Ureter (tissue), 1 donor: Measurements from ENCODE around the gene EML4. TPM values are rescaled to one million over a fixed set of nuclear protein-coding genes. Genes with fewer than 3 reads are reported as not detected.

Experiments
- DNase-seq: peaks from one replicate; pipeline ENCODE4 v3.0.0-alpha.2; 2020; ENCODE audit warnings: low spot score
- total RNA-seq: library from RNA; stranded (reverse); gene quantifications from one replicate; pipeline ENCODE4 v1.2.4, GENCODE V29; 2023
- donor health status: DM: yes; HTN: yes; CAD: no.

Gene EML4
- total RNA-seq, 1 donor from 2014 or later: 99.1 TPM

GRCh38 chr2:42300527-42300926 lies 131.4 kb downstream of the EML4 start:
- DNase-seq: no peak

GRCh38 chr2:42303252-42303651 lies 134.1 kb downstream of the EML4 start:
- DNase-seq: no peak

DNA sequence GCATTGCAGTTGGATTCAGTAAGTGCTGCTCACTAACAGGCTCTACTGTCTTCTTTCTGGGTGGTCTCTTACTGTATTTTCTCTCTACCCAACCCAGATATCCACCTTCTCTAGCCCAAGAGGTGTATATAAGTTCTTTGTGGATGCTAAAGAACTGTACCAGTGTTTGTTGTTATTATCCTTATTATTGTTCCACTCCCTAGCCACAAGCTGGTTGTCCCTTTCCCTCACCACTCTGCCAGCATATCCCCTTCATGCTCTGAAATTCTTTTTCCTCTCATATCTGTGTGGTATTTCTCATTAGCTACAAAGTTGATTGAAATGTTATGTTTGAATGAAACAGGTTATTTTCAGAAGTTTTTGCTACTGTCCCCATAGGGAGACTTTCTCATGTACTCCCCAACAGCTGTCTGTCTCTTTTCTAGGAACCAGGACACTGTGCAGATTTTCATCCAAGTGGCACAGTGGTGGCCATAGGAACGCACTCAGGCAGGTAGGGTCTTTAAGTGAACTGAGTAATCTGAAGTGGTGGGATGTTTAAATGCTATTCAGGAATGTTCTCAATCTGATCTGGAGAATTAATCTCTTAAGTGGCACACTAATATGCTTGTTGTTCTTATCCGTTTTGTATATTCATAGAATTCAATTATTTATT lies 135.0 kb downstream of the EML4 start:
- no peak for DNase-seq

GRCh38 chr2:42307180-42307579 lies 138.0 kb downstream of the EML4 start:
- DNase-seq: no peak

GRCh38 chr2:42309366-42309765 lies 140.2 kb downstream of the EML4 start:
- no peak for DNase-seq

DNA sequence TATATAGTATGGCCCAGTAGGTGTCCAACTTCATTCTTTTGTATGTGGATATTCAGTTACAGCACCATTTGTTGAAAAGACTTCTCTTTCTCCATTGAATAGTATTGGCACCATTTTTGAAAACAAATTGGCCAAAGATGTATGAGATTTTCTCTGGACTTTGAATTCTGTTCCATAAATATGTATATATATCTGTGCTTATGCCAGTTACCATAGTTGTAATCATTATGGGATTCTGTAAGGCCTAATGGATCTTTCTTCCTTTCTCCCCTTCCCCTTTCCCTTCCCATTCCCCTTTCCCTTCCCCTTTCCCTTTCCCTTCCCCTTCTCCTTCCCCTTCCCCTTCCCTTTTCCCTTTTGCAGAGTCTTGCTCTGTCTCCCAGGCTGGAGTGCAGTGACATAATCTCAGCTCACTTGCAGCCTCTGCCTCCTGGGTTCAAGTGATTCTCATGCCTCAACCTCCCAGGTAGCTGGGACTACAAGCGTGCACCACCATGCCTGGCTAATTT lies 140.9 kb downstream of the EML4 start:
- no peak for DNase-seq

- DNase-seq: no peak
Measured at GRCh38 chr2:42312106-42312505, 143.0 kb downstream of the EML4 start.

DNA sequence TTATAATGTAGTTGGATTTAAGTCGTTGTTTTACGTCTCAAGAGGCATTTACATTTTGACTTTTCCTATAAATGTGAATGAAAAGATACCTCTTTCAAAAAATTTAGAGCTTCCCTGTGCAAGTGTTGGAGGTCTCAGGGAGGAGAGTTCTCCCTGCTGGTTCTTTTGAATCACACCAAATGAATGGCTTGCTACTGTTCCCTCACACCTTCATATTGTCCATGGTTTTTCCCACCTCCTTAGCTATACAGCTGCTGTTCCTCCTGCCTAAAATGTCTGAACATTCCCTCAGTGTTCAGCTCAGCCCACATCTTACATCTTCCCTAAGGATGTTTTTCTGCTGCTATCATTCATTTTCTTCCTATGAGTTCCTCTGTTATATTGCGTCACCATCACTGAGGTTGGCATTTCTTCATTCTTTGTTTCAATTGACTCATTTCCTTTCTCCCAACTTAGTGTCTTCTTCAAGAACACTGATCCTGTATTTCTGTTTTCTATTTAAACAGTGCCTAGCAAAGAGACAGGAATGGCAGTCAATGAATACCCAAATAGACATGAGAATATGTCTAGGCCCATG lies 145.8 kb downstream of the EML4 start:
- DNase-seq: no peak

DNA sequence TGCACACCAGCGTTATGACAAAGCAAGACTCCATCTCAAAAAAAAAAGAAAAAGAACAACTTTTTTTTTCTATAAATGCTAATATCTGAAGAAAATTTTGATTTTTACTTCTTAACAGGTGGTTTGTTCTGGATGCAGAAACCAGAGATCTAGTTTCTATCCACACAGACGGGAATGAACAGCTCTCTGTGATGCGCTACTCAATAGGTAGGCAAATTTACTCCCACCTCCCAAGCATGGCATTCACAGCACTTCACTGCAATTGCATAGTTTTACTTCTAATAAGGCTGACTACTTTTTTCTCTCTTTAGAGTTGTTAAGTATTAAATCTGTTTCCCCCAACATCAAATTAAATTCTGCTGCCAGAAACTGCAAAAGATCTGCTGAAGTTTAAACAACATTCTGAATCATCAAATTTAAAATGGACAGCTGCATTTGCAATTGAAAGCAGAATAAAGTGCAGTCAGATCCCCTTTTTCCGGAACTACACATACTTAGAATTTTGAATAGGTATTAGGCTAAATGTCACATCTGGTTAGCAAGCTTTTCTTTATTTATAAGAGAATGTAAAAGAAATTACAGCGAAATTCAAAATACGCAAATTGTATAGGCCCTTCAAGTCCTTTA lies 146.8 kb downstream of the EML4 start:
- DNase-seq: no peak

GRCh38 chr2:42316910-42317309 lies 147.8 kb downstream of the EML4 start:
- no peak for DNase-seq

DNA sequence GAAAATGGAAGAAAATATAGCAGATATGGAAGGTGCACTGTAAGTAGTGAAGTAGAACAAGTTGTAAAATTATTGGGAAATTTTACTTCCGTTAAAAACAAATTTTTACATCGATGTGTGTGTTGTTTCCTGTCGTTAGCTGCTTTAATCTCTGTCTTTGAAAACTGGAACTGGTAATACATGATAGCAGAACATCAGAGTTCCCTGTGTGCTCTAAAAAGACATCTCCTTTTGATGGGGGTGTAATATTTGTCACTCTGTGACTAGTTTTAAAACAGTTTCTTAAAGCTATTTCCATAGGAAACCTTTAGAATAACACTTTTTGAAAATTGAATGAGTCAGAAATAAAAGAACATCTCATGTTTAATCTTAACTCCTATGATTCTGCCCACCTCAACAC lies 148.3 kb downstream of the EML4 start:
- no peak for DNase-seq

GRCh38 chr2:42317945-42318344 lies 148.8 kb downstream of the EML4 start:
- DNase-seq: no peak

DNA sequence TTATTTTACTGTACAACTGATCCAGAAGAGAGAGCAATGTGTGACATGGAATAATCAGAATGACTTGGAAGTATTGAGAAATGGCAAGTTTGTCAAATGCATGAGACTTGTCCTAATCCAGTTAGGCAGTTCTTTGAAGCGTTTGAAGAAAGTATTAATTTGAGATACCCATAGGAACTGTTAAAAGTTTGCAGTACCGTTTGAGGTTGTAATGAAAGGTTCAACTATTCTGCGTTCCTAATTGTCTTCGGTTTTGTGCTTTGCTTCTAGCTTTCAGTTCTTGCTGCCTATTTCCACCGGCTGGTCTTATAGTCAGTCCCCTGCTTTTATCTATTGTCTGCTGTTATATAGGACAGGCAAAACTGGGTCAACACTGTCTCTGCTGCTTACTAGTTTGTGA lies 150.1 kb downstream of the EML4 start:
- DNase-seq: no peak

- DNase-seq: no peak
Measured at GRCh38 chr2:42321452-42322064, 152.4 kb downstream of the EML4 start.

GRCh38 chr2:42324244-42324643 lies 155.1 kb downstream of the EML4 start:
- no peak for DNase-seq

DNA sequence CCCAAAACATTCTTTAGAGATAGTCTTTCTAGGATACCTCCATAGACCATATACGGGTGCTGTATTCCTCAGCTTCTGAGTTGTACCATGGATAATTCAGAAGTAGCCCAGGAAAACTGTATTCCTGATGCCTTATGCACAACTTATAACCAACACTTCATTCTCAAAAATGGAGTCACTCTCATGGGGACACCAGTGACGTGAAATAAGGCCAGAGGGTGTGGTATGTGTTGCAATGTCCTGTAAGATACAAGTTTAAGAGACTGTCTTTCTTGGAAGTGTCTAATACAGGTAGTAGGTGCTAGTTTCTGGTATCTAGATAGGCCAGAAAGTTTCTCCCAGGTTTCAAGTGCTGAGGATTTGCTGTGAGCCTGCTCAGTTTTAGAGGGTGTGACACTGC lies 155.8 kb downstream of the EML4 start:
- no peak for DNase-seq

- DNase-seq: no peak
Measured at GRCh38 chr2:42325609-42326008, 156.5 kb downstream of the EML4 start.

- DNase-seq: no peak
Measured at GRCh38 chr2:42327125-42327524, 158.0 kb downstream of the EML4 start.

- no peak for DNase-seq
Measured at GRCh38 chr2:42328148-42328833, 159.1 kb downstream of the EML4 start.

DNA sequence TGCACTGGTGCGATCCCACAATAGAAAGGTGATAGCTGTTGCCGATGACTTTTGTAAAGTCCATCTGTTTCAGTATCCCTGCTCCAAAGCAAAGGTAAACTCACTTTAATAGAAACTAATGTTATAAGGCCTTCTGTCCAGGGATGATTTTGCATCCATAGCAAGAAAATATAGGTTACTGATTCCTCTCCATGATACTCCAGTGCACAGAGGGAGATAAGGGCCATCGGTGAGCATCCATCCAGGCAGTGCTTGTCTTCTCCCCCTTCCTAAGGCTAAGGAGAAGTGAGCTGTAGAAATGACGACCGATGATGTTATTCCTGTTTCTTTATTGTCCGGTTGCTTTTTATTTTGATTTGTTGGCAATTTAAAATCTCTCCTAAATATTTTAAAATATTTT lies 159.8 kb downstream of the EML4 start:
- no peak for DNase-seq

DNA sequence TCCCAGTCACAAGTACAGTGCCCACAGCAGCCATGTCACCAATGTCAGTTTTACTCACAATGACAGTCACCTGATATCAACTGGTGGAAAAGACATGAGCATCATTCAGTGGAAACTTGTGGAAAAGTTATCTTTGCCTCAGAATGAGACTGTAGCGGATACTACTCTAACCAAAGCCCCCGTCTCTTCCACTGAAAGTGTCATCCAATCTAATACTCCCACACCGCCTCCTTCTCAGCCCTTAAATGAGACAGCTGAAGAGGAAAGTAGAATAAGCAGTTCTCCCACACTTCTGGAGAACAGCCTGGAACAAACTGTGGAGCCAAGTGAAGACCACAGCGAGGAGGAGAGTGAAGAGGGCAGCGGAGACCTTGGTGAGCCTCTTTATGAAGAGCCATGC lies 160.6 kb downstream of the EML4 start:
- no peak for DNase-seq

DNA sequence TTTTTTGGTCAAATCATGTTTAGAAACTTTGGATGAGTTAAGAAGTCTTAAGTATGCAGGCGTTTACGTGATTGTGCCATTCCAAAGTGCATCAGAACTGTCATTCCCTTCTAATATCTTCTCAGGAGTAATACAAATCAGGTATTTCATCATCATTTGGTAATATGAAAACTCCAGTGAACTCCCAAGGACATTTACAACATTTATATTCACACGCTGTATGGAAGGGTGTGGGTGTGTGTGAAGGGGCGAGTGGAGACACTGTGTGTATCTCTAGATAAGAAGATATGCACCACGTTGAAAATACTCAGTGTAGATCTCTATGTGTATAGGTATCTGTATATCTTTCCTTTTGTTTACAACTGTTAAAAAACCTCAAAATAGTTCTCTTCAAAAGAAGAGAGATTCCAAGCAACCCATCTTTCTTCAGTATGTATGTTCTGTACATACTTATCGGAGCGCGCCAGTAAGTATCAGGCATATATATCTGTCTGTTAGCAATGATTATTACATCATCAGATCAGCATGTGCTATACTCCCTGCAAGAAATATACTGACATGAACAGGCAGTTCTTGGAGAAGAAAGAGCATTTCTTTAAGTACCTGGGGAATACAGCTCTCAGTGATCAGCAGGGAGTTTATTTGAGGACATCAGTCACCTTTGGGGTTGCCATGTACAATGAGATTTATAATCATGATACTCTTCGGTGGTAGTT lies 162.6 kb downstream of the EML4 start:
- DNase-seq: no peak
